WTC11 (cell line): Measurements from ENCODE around the gene ADAM11. TPM values are rescaled to one million over a fixed set of nuclear protein-coding genes. Genes with fewer than 3 reads are reported as not detected.
A peak's percentile ranks its signal among the peaks of the same experiment; 100 is the strongest.

Source experiments
- ATAC-seq: fragments of 200-7000 bp; cut with Tn5 transposase; 2 replicates; pipeline ENCODE4 v1.10.0; 2021; ENCODE audit warnings: mild to moderate bottlenecking, moderate library complexity
- CTCF ChIA-PET: fragments of 300-600 bp; sonication (Branson Sonifier 250); formaldehyde crosslinking; loops from one replicate; lab custom pipeline; 2021; ENCODE audit warnings: antibody characterized with exemption; lab: Charles Lee
- POLR2A ChIA-PET: fragments of 350-600 bp; sonication (Branson Sonifier 250); formaldehyde crosslinking; loops from one replicate; lab custom pipeline; 2021; ENCODE audit warnings: antibody characterized with exemption; lab: Charles Lee
- DNase-seq: peaks from one replicate; pipeline ENCODE4 v3.0.0; 2021; ENCODE audit warnings: low spot score
- H3K27ac Mint-ChIP-seq: 2 replicates; pipeline ENCODE4 v1.8.0; 2021; ENCODE audit warnings: mixed read lengths
- H3K27me3 Mint-ChIP-seq: 2 replicates; pipeline ENCODE4 v1.8.0; 2021; ENCODE audit warnings: low read depth, mild to moderate bottlenecking, moderate library complexity, mixed read lengths
- H3K36me3 Mint-ChIP-seq: 2 replicates; pipeline ENCODE4 v1.8.0; 2021; ENCODE audit warnings: mixed read lengths
- H3K4me1 Mint-ChIP-seq: 2 replicates; pipeline ENCODE4 v1.8.0; 2022; ENCODE audit warnings: mixed read lengths
- H3K4me3 Mint-ChIP-seq: 2 replicates; pipeline ENCODE4 v1.8.0; 2021; ENCODE audit warnings: mild to moderate bottlenecking, moderate library complexity, mixed read lengths
- H3K9me3 Mint-ChIP-seq: 2 replicates; pipeline ENCODE4 v1.8.0; 2021; ENCODE audit warnings: mixed read lengths
- CREM ChIP-seq: sonication (generic); formaldehyde crosslinking; IDR thresholded peaks from 2 replicates; pipeline ENCODE4 v1.8.1; 2022; ENCODE audit warnings: mild to moderate bottlenecking, missing genetic modification reagents, moderate library complexity
- HMGXB4 ChIP-seq: sonication (generic); formaldehyde crosslinking; IDR thresholded peaks from 2 replicates; pipeline ENCODE4 v1.8.1; 2023; ENCODE audit warnings: mild to moderate bottlenecking, moderate library complexity, missing genetic modification reagents
- JAZF1 ChIP-seq: fragments of 250-450 bp; sonication (Bioruptor Pico); IDR thresholded peaks from 2 replicates; pipeline ENCODE4 v1.9.0; 2021; ENCODE audit warnings: moderate library complexity, mild to moderate bottlenecking, inconsistent platforms
- MYBL2 ChIP-seq: sonication (generic); formaldehyde crosslinking; IDR thresholded peaks from 2 replicates; pipeline ENCODE4 v1.8.1; 2023; ENCODE audit warnings: mild to moderate bottlenecking, moderate library complexity, missing genetic modification reagents
- NR1H2 ChIP-seq: sonication (generic); formaldehyde crosslinking; IDR thresholded peaks from 2 replicates; pipeline ENCODE4 v1.9.0; 2021; ENCODE audit warnings: mild to moderate bottlenecking, moderate library complexity, missing genetic modification reagents
- OVOL2 ChIP-seq: fragments of 250-450 bp; sonication (Bioruptor Pico); IDR thresholded peaks from 2 replicates; pipeline ENCODE4 v1.9.0; 2021; ENCODE audit warnings: mild to moderate bottlenecking, borderline replicate concordance
- RORB ChIP-seq: fragments of 250-450 bp; sonication (Bioruptor Pico); IDR thresholded peaks from 2 replicates; pipeline ENCODE4 v1.9.0; 2021; ENCODE audit warnings: mild to moderate bottlenecking
- ZBTB21 ChIP-seq: sonication (generic); formaldehyde crosslinking; IDR thresholded peaks from 2 replicates; pipeline ENCODE4 v1.8.1; 2023; ENCODE audit warnings: mild to moderate bottlenecking, missing genetic modification reagents, borderline replicate concordance
- ZNF219 ChIP-seq: sonication (generic); formaldehyde crosslinking; IDR thresholded peaks from 2 replicates; pipeline ENCODE4 v1.8.0; 2023; ENCODE audit warnings: missing genetic modification reagents, mild to moderate bottlenecking, borderline replicate concordance
- ZNF263 ChIP-seq: sonication (generic); formaldehyde crosslinking; IDR thresholded peaks from 2 replicates; pipeline ENCODE4 v1.8.1; 2022; ENCODE audit warnings: low read depth, mild to moderate bottlenecking, moderate library complexity, missing genetic modification reagents
- ZNF317 ChIP-seq: sonication (generic); formaldehyde crosslinking; IDR thresholded peaks from 2 replicates; pipeline ENCODE4 v1.8.1; 2023; ENCODE audit warnings: low read depth, mild to moderate bottlenecking, moderate library complexity, missing genetic modification reagents, borderline replicate concordance
- ZNF532 ChIP-seq: fragments of 250-450 bp; sonication (Bioruptor Pico); IDR thresholded peaks from 2 replicates; pipeline ENCODE4 v1.9.0; 2021; ENCODE audit warnings: mild to moderate bottlenecking, borderline replicate concordance
- total RNA-seq: library from RNA; stranded (reverse); gene quantifications from 3 replicates; pipeline ENCODE4 v1.2.3, GENCODE V29; 2021
- TF ChIP-seq, protein P1 (sequence below): sonication (generic); formaldehyde crosslinking; IDR thresholded peaks from 2 replicates; pipeline ENCODE4 v1.8.1; 2023; ENCODE audit warnings: mild to moderate bottlenecking, missing genetic modification reagents, borderline replicate concordance
- TF ChIP-seq, protein P2 (sequence below): sonication (generic); formaldehyde crosslinking; IDR thresholded peaks from 2 replicates; pipeline ENCODE4 v1.8.1; 2023; ENCODE audit warnings: mild to moderate bottlenecking, missing genetic modification reagents, moderate library complexity

The ADAM11 gene
- total RNA-seq, 1 experiment from 2014 or later, result 3.0 TPM

DNA sequence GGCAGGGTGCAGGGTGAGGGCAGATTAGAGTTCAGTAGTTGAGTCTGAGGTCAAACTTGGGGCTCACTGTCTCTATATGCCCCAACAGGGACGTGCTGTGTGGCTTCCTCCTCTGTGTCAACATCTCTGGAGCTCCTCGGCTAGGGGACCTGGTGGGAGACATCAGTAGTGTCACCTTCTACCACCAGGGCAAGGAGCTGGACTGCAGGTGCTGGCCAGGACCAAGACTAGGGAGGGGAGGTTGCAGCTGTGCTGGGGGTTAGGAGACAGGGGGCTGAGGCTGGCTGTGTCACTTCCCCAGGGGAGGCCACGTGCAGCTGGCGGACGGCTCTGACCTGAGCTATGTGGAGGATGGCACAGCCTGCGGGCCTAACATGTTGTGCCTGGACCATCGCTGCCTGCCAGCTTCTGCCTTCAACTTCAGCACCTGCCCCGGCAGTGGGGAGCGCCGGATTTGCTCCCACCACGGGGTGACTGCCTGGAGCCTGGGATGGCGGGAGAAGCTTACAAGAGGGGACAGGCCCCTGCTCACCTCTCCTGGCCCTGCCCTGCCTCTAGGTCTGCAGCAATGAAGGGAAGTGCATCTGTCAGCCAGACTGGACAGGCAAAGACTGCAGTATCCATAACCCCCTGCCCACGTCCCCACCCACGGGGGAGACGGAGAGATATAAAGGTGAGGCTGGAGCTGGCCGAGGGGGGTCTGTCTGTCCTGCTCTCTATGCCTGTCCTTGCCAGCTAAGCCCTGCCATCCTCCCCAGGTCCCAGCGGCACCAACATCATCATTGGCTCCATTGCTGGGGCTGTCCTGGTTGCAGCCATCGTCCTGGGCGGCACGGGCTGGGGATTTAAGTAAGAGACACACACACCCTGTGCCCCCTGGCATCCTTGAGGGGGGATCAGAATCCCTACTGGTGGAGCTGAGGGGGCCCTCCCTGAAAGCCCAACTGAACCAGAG lies 18.9 kb downstream of the ADAM11 start (continued):
- TF ChIP-seq ZNF219 (CRISPR knock-in tag), result no peak
- no peak for TF ChIP-seq ZNF263
- TF ChIP-seq, protein P1, sequence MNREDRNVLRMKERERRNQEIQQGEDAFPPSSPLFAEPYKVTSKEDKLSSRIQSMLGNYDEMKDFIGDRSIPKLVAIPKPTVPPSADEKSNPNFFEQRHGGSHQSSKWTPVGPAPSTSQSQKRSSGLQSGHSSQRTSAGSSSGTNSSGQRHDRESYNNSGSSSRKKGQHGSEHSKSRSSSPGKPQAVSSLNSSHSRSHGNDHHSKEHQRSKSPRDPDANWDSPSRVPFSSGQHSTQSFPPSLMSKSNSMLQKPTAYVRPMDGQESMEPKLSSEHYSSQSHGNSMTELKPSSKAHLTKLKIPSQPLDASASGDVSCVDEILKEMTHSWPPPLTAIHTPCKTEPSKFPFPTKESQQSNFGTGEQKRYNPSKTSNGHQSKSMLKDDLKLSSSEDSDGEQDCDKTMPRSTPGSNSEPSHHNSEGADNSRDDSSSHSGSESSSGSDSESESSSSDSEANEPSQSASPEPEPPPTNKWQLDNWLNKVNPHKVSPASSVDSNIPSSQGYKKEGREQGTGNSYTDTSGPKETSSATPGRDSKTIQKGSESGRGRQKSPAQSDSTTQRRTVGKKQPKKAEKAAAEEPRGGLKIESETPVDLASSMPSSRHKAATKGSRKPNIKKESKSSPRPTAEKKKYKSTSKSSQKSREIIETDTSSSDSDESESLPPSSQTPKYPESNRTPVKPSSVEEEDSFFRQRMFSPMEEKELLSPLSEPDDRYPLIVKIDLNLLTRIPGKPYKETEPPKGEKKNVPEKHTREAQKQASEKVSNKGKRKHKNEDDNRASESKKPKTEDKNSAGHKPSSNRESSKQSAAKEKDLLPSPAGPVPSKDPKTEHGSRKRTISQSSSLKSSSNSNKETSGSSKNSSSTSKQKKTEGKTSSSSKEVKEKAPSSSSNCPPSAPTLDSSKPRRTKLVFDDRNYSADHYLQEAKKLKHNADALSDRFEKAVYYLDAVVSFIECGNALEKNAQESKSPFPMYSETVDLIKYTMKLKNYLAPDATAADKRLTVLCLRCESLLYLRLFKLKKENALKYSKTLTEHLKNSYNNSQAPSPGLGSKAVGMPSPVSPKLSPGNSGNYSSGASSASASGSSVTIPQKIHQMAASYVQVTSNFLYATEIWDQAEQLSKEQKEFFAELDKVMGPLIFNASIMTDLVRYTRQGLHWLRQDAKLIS (CRISPR knock-in tag), result no peak
- TF ChIP-seq RORB (CRISPR knock-in tag), result no peak
- TF ChIP-seq, all 79 proteins: peak for 0

- POLR2A ChIA-PET, result no interaction called here
- no peaks in the 10 kb centered on the region for H3K9me3 Mint-ChIP-seq
- no peaks in the 10 kb centered on the region for H3K36me3 Mint-ChIP-seq
- ATAC-seq, result no peak
- CTCF ChIA-PET, result interaction anchor here (0.7 to 6.2 kb wide), 32 partner anchors 8 to 370 kb away, joined by 3 to 103 read pairs (median 6); partner anchors contain the start of genes GJC1 and HIGD1B
- H3K4me1 Mint-ChIP-seq, result peaks cover 39% of the 10 kb centered on the region
- no peak for DNase-seq
- H3K4me3 Mint-ChIP-seq, result peak overlapping the region; percentile 64
- TF ChIP-seq JAZF1 (CRISPR knock-in tag), result no peak
- no peak for TF ChIP-seq NR1H2
- no peak for TF ChIP-seq HMGXB4 (CRISPR knock-in tag)
- no peak for TF ChIP-seq OVOL2 (CRISPR knock-in tag)
- TF ChIP-seq ZBTB21 (CRISPR knock-in tag), result no peak
- TF ChIP-seq, protein P2, sequence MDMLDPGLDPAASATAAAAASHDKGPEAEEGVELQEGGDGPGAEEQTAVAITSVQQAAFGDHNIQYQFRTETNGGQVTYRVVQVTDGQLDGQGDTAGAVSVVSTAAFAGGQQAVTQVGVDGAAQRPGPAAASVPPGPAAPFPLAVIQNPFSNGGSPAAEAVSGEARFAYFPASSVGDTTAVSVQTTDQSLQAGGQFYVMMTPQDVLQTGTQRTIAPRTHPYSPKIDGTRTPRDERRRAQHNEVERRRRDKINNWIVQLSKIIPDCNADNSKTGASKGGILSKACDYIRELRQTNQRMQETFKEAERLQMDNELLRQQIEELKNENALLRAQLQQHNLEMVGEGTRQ (CRISPR knock-in tag), result peak; percentile 43; the same call in 1 of the 2 replicates
- H3K27ac Mint-ChIP-seq, result no peak overlapping the region
- H3K27me3 Mint-ChIP-seq, result peaks cover 22% of the 10 kb centered on the region
These were observed 19.9 kb downstream of the ADAM11 start for GRCh38 chr17:44778656-44779210.

- Mint-ChIP-seq H3K4me1 (peaks cover 36% of the 10 kb centered on the region), H3K4me3 (peak overlapping the region; percentile 64), H3K27ac (no peak overlapping the region)
- TF ChIP-seq CREM, result peak; percentile 88; the same call in 1 of the 2 replicates
- TF ChIP-seq ZNF532 (CRISPR knock-in tag), result 0 out of 2 replicates have a peak, but pooled peaks have one; percentile 66
- no peak for TF ChIP-seq ZNF317
- no peak for TF ChIP-seq MYBL2
These were observed 20.6 kb downstream of the ADAM11 start for GRCh38 chr17:44779211-44780025.

More at GRCh38 chr17:44779211-44780025, 20.6 kb downstream of the ADAM11 start:
- CTCF ChIA-PET, result interaction anchor here (0.6 to 6.2 kb wide), 40 partner anchors 9 to 369 kb away, joined by 3 to 103 read pairs (median 5); partner anchors contain the start of genes EFTUD2, GJC1 and HIGD1B
- DNase-seq, result peak; percentile 80
- H3K27me3 Mint-ChIP-seq, result peaks cover 22% of the 10 kb centered on the region
- no peaks in the 10 kb centered on the region for H3K36me3 Mint-ChIP-seq
- no peaks in the 10 kb centered on the region for H3K9me3 Mint-ChIP-seq
- POLR2A ChIA-PET, result interaction anchor here (0.6 to 1.0 kb wide), 2 partner anchors 22 to 65 kb away, joined by 3 to 4 read pairs; no protein-coding TSS in a partner anchor
- ATAC-seq, result 0 out of 2 replicates have a peak, but pooled peaks have one; percentile 0
